ENCODE data around the gene APLNR. TPM values are rescaled to one million over a fixed set of nuclear protein-coding genes. Genes with fewer than 3 reads are reported as not detected.

The APLNR gene
- total and polyA plus RNA-seq, 4 donors: 3.2 to 39.4 (median 4.0) TPM

DNA sequence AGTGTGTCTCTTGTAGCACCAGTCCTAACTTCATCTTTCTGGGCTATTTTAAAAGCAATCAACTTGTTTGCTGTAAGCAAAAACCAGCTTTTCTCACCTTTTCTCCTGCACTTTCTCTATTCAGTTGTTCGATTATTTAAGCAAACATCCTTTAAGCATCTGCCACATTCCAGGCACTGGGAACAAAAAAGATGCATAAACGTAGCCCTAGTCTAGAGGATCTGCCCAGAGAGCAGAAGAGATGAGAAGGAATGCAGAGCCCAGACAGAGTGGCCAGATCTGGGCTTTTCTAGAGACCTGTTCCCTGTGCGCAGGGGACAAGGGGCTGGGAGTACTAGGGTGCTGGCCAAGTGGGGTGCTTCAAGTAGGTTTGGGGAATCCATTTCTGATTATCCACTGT, 8.4 kb downstream of the APLNR start:
- Histone ChIP-seq H3K9ac (ENCODE audit: low read depth in 1 of 2, low read length in 2 of 2) (no peak overlapping the region), H3K27ac (ENCODE audit: low read depth in 1 of 2, low read length in 2 of 2) (no peak overlapping the region), H3K4me3 (ENCODE audit: low read depth in 1 of 3, low read length in 3 of 3) (no peak overlapping the region), H3K36me3 (ENCODE audit: control insufficient read depth in 4 of 4, insufficient read depth in 3 of 4, low read depth in 1 of 4, low read length in 3 of 4) (no peaks in the 10 kb centered on the region), H3K4me1 (ENCODE audit: control insufficient read depth in 4 of 4, insufficient read depth in 4 of 4, low read length in 3 of 4) (peaks cover 0 to 3% (median 0%) of the 10 kb centered on the region in 4 donors), H3K27me3 (ENCODE audit: control insufficient read depth in 4 of 4, insufficient read depth in 4 of 4, low read length in 3 of 4) (peaks cover 0 to 7% (median 2%) of the 10 kb centered on the region in 4 donors), H3K9me3 (ENCODE audit: control insufficient read depth in 4 of 4, low read length in 3 of 4) (no peaks in the 10 kb centered on the region)
- 75% methylated on average over 3 of the region's 3 CpGs for WGBS
- TF ChIP-seq, protein P1, sequence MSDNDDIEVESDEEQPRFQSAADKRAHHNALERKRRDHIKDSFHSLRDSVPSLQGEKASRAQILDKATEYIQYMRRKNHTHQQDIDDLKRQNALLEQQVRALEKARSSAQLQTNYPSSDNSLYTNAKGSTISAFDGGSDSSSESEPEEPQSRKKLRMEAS (IDR thresholded peaks at IDR 0.05): no peak
- TF ChIP-seq GABPA (IDR thresholded peaks at IDR 0.05 in 1 of 2, conservative IDR thresholded peaks at IDR 0.05 in 1 of 2) (no peak), HNF4G (IDR thresholded peaks at IDR 0.05) (no peak), RAD21 (IDR thresholded peaks at IDR 0.05) (no peak), FOXA2 (IDR thresholded peaks at IDR 0.05) (no peak), HNF4A (conservative IDR thresholded peaks at IDR 0.05) (no peak), NR2F2 (IDR thresholded peaks at IDR 0.05) (no peak), SP1 (IDR thresholded peaks at IDR 0.05) (no peak), FOXA1 (IDR thresholded peaks at IDR 0.05) (no peak), YY1 (IDR thresholded peaks at IDR 0.05) (no peak), TAF1 (conservative IDR thresholded peaks at IDR 0.05) (no peak)
- TF ChIP-seq, protein P2, sequence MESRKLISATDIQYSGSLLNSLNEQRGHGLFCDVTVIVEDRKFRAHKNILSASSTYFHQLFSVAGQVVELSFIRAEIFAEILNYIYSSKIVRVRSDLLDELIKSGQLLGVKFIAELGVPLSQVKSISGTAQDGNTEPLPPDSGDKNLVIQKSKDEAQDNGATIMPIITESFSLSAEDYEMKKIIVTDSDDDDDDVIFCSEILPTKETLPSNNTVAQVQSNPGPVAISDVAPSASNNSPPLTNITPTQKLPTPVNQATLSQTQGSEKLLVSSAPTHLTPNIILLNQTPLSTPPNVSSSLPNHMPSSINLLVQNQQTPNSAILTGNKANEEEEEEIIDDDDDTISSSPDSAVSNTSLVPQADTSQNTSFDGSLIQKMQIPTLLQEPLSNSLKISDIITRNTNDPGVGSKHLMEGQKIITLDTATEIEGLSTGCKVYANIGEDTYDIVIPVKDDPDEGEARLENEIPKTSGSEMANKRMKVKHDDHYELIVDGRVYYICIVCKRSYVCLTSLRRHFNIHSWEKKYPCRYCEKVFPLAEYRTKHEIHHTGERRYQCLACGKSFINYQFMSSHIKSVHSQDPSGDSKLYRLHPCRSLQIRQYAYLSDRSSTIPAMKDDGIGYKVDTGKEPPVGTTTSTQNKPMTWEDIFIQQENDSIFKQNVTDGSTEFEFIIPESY (IDR thresholded peaks at IDR 0.05): no peak
- TF ChIP-seq, protein P3, sequence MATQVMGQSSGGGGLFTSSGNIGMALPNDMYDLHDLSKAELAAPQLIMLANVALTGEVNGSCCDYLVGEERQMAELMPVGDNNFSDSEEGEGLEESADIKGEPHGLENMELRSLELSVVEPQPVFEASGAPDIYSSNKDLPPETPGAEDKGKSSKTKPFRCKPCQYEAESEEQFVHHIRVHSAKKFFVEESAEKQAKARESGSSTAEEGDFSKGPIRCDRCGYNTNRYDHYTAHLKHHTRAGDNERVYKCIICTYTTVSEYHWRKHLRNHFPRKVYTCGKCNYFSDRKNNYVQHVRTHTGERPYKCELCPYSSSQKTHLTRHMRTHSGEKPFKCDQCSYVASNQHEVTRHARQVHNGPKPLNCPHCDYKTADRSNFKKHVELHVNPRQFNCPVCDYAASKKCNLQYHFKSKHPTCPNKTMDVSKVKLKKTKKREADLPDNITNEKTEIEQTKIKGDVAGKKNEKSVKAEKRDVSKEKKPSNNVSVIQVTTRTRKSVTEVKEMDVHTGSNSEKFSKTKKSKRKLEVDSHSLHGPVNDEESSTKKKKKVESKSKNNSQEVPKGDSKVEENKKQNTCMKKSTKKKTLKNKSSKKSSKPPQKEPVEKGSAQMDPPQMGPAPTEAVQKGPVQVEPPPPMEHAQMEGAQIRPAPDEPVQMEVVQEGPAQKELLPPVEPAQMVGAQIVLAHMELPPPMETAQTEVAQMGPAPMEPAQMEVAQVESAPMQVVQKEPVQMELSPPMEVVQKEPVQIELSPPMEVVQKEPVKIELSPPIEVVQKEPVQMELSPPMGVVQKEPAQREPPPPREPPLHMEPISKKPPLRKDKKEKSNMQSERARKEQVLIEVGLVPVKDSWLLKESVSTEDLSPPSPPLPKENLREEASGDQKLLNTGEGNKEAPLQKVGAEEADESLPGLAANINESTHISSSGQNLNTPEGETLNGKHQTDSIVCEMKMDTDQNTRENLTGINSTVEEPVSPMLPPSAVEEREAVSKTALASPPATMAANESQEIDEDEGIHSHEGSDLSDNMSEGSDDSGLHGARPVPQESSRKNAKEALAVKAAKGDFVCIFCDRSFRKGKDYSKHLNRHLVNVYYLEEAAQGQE (IDR thresholded peaks at IDR 0.05): no peak
- TF ChIP-seq, protein P4, sequence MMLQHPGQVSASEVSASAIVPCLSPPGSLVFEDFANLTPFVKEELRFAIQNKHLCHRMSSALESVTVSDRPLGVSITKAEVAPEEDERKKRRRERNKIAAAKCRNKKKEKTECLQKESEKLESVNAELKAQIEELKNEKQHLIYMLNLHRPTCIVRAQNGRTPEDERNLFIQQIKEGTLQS (IDR thresholded peaks at IDR 0.05): no peak
- TF ChIP-seq, protein P5, sequence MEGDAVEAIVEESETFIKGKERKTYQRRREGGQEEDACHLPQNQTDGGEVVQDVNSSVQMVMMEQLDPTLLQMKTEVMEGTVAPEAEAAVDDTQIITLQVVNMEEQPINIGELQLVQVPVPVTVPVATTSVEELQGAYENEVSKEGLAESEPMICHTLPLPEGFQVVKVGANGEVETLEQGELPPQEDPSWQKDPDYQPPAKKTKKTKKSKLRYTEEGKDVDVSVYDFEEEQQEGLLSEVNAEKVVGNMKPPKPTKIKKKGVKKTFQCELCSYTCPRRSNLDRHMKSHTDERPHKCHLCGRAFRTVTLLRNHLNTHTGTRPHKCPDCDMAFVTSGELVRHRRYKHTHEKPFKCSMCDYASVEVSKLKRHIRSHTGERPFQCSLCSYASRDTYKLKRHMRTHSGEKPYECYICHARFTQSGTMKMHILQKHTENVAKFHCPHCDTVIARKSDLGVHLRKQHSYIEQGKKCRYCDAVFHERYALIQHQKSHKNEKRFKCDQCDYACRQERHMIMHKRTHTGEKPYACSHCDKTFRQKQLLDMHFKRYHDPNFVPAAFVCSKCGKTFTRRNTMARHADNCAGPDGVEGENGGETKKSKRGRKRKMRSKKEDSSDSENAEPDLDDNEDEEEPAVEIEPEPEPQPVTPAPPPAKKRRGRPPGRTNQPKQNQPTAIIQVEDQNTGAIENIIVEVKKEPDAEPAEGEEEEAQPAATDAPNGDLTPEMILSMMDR (IDR thresholded peaks at IDR 0.05; ENCODE audit: low read depth, low read length, missing input control): no peak
- no peak for DNase-seq (ENCODE audit: low spot score)

DNA sequence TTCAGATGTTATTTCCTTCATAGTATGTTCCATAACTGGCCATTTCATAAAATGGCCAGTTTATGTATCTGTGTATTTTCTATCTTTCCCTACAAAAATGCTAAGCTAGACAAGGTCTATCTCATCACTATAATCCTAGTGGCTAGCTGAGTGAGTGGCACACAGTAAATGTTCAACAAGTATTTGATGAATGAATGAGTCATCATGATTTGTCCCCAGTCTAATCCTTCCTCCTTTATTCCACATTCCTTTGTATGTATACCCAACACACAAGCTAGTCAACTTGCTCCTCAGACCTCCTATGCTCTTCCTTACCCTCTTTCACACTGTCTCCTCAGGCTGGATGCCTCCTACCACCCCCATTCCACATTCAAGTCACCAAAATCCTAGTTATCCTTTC, 12.5 kb downstream of the APLNR start:
- TF ChIP-seq, protein P2 (IDR thresholded peaks at IDR 0.05): no peak
- TF ChIP-seq, protein P1 (IDR thresholded peaks at IDR 0.05): no peak
- TF ChIP-seq NR2F2 (IDR thresholded peaks at IDR 0.05) (no peak), RAD21 (IDR thresholded peaks at IDR 0.05) (no peak), HNF4A (conservative IDR thresholded peaks at IDR 0.05) (no peak), YY1 (IDR thresholded peaks at IDR 0.05) (no peak), EGR1 (IDR thresholded peaks at IDR 0.05; ENCODE audit: low read depth in 2 of 2) (no peak), RXRA (IDR thresholded peaks at IDR 0.05) (no peak)
- TF ChIP-seq, protein P4 (IDR thresholded peaks at IDR 0.05): no peak
- TF ChIP-seq, protein P3 (IDR thresholded peaks at IDR 0.05): no peak
- no peaks in the 10 kb centered on the region for H3K4me1 ChIP-seq (ENCODE audit: control insufficient read depth in 4 of 4, insufficient read depth in 4 of 4, low read length in 3 of 4)

More for the DNA sequence above, 12.5 kb downstream of the APLNR start:
- no peaks in the 10 kb centered on the region for H3K36me3 ChIP-seq (ENCODE audit: control insufficient read depth in 4 of 4, insufficient read depth in 3 of 4, low read depth in 1 of 4, low read length in 3 of 4)
- no peaks in the 10 kb centered on the region for H3K27me3 ChIP-seq (ENCODE audit: control insufficient read depth in 4 of 4, insufficient read depth in 4 of 4, low read length in 3 of 4)
- H3K4me3 ChIP-seq (ENCODE audit: low read depth in 1 of 3, low read length in 3 of 3): no peak overlapping the region
- no peaks in the 10 kb centered on the region for H3K9me3 ChIP-seq (ENCODE audit: control insufficient read depth in 4 of 4, low read length in 3 of 4)
- DNase-seq (ENCODE audit: low spot score): no peak
- H3K9ac ChIP-seq (ENCODE audit: low read depth in 1 of 2, low read length in 2 of 2): no peak overlapping the region
- H3K27ac ChIP-seq (ENCODE audit: low read depth in 1 of 2, low read length in 2 of 2): no peak overlapping the region

Data from liver (tissue), 9 donors.